DOHH2 (cell line): ENCODE measurements around the gene PSMB1.
A peak's percentile ranks its signal among the peaks of the same experiment; 100 is the strongest.

Source experiments
- H3F3A ChIP-seq: fragments of 200-600 bp; sonication (generic), shearing (Covaris generic); 2 replicates; pipeline ENCODE4 v1.6.0; 2016; ENCODE audit warnings: antibody characterized with exemption, mild to moderate bottlenecking; ENCODE audit not compliant: control insufficient read depth, insufficient read depth
- H3K27ac ChIP-seq: fragments of 200-600 bp; sonication (generic); 2 replicates; pipeline ENCODE4 v1.5.1; 2014; ENCODE audit warnings: low read depth, mild to moderate bottlenecking, low read length, moderate library complexity
- H3K27me3 ChIP-seq: fragments of 200-600 bp; sonication (generic); 2 replicates; pipeline ENCODE4 v1.6.1; 2014; ENCODE audit warnings: mild to moderate bottlenecking, low read length, mixed read lengths; ENCODE audit not compliant: control insufficient read depth
- H3K36me3 ChIP-seq: fragments of 200-600 bp; sonication (generic); 2 replicates; pipeline ENCODE4 v1.6.1; 2014; ENCODE audit warnings: mild to moderate bottlenecking, low read length, moderate library complexity, mixed read lengths; ENCODE audit not compliant: control insufficient read depth
- H3K4me1 ChIP-seq: fragments of 200-600 bp; sonication (generic); 2 replicates; pipeline ENCODE4 v1.6.1; 2014; ENCODE audit warnings: mild to moderate bottlenecking, low read length, mixed read lengths; ENCODE audit not compliant: control insufficient read depth
- H3K4me2 ChIP-seq: fragments of 200-600 bp; sonication (generic); 2 replicates; pipeline ENCODE4 v1.6.0; 2014; ENCODE audit warnings: mild to moderate bottlenecking, low read length, moderate library complexity
- H3K4me3 ChIP-seq: fragments of 200-600 bp; sonication (generic); 2 replicates; pipeline ENCODE4 v1.5.1; 2014; ENCODE audit warnings: mild to moderate bottlenecking, low read length, mixed read lengths
- H3K79me2 ChIP-seq: fragments of 200-600 bp; sonication (generic); 2 replicates; pipeline ENCODE4 v1.6.1; 2014; ENCODE audit warnings: mild to moderate bottlenecking, low read length, mixed read lengths; ENCODE audit not compliant: control insufficient read depth
- H3K9me2 ChIP-seq: fragments of 200-600 bp; sonication (generic); replicated peaks from 2 replicates; pipeline ENCODE4 v1.6.1; 2014; ENCODE audit warnings: mild to moderate bottlenecking, low read length, mixed read lengths; ENCODE audit not compliant: control insufficient read depth
- H3K9me3 ChIP-seq: fragments of 200-600 bp; sonication (generic); 2 replicates; pipeline ENCODE4 v1.6.1; 2014; ENCODE audit warnings: antibody characterized with exemption, low read length, mixed read lengths; ENCODE audit not compliant: control insufficient read depth, insufficient read depth
- H4K20me1 ChIP-seq: fragments of 200-600 bp; sonication (generic); 2 replicates; pipeline ENCODE4 v1.6.0; 2014; ENCODE audit warnings: low read depth, mild to moderate bottlenecking, antibody characterized with exemption, low read length, moderate library complexity; ENCODE audit not compliant: control insufficient read depth, insufficient read depth
- EZH2phosphoT487 ChIP-seq: fragments of 200-600 bp; sonication (generic); IDR thresholded peaks from 2 replicates; pipeline ENCODE4 v1.6.1; 2017; ENCODE audit warnings: borderline replicate concordance, mild to moderate bottlenecking, antibody characterized with exemption, low read length, moderate library complexity, mixed read lengths
- TF ChIP-seq, protein P1 (sequence below): fragments of 200-600 bp; sonication (generic); IDR thresholded peaks from one replicate; pipeline ENCODE4 v1.5.1; 2014; ENCODE audit warnings: antibody characterized with exemption, mild to moderate bottlenecking, low read depth, low read length; ENCODE audit not compliant: poor library complexity, severe bottlenecking

The PSMB1 gene

DNA sequence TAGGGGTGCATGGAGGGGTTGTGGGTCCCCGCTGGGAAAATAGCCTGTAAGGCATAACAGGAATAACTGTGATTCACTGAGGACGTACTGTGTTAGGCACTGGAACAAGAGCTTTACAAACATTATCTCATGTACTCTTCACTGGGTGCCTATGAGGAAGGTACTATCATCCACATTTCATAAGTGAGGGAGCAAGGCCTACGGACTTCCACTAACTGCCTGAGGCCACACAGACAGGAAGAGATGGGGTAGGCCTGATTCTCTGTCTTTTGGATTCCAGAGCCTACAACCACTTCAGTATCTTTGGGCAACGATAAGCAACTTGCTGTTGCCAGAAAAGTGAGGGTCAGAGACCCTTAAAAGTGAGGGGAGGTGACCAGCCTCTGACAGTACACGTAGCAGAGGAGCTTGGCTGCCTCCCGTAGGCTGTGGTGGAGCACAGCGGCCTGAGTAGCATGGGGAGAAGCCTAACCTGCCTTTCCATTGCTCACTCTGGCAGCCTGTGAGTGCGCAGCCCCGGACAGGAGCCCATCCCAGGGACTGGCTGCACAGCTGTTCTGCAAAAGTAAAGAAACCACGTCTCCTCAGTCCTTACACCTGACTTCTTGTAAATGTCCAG is 30.4 kb downstream of the PSMB1 start:
- no peak overlapping the region for H3K27ac ChIP-seq
- TF ChIP-seq, protein P1, sequence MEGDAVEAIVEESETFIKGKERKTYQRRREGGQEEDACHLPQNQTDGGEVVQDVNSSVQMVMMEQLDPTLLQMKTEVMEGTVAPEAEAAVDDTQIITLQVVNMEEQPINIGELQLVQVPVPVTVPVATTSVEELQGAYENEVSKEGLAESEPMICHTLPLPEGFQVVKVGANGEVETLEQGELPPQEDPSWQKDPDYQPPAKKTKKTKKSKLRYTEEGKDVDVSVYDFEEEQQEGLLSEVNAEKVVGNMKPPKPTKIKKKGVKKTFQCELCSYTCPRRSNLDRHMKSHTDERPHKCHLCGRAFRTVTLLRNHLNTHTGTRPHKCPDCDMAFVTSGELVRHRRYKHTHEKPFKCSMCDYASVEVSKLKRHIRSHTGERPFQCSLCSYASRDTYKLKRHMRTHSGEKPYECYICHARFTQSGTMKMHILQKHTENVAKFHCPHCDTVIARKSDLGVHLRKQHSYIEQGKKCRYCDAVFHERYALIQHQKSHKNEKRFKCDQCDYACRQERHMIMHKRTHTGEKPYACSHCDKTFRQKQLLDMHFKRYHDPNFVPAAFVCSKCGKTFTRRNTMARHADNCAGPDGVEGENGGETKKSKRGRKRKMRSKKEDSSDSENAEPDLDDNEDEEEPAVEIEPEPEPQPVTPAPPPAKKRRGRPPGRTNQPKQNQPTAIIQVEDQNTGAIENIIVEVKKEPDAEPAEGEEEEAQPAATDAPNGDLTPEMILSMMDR = peak; percentile 20
- TF ChIP-seq EZH2phosphoT487 = no peak

DNA sequence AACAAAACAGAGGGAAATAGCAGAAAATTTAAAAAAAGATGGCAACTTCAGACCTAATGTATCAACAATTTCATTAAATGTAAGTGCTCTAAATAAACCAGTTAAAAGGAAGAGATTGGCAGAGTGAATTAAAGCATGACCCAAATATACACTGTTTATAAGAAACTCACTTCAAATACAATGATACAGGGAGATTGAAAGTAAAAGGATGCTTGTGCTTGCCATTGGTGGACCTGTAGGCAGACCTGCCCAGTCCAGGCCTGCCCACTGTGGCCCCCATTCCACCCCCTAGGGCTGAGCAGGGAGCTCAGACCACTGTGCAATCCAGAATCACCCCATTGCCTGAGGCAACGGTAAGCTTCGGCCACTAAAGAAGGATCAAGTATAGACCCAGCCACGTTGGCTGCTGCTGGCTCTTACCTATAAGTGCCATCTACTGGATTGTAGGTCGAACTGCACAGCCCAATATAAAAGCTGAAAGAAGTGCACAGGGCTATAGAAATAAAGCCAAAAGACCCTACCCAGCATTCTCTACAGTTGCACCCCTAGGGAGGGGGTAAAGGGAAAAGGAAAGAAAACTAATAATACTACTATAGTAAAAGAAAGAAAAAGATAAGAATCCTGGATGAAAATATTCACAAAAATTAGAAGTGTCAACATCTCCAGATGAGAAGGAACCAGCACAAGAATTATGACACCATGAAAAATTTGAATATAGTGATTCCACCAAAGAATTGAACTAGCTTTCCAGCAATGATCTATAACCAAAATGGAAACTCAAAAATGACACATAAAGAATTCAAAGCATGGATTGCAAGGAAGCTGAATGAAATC is 36.1 kb downstream of the PSMB1 start:
- Histone ChIP-seq H3K4me1 (no peaks in the 10 kb centered on the region), H3K4me3 (no peak overlapping the region), H4K20me1 (no peaks in the 10 kb centered on the region), H3K79me2 (no peaks in the 10 kb centered on the region), H3K4me2 (no peak overlapping the region), H3K9me3 (no peaks in the 10 kb centered on the region), H3K27me3 (peaks cover 13% of the 10 kb centered on the region), H3F3A (no peaks in the 10 kb centered on the region), H3K27ac (no peak overlapping the region), H3K9me2 (no peaks in the 10 kb centered on the region), H3K36me3 (no peaks in the 10 kb centered on the region)
- no peak for TF ChIP-seq EZH2phosphoT487
- TF ChIP-seq, protein P1 = peak; percentile 78

More for the DNA sequence above, 30.4 kb downstream of the PSMB1 start:
- Histone ChIP-seq H3K9me3 (no peaks in the 10 kb centered on the region), H3K36me3 (no peaks in the 10 kb centered on the region), H3K27me3 (peaks cover 13% of the 10 kb centered on the region), H3K4me2 (no peak overlapping the region), H3K4me3 (no peak overlapping the region), H4K20me1 (no peaks in the 10 kb centered on the region), H3F3A (no peaks in the 10 kb centered on the region), H3K79me2 (no peaks in the 10 kb centered on the region), H3K4me1 (no peaks in the 10 kb centered on the region), H3K9me2 (no peaks in the 10 kb centered on the region)

- H3F3A ChIP-seq = no peaks in the 10 kb centered on the region
- H3K79me2 ChIP-seq = no peaks in the 10 kb centered on the region
Measured at GRCh38 chr6:170514908-170515307, 38.2 kb downstream of the PSMB1 start.

More at GRCh38 chr6:170514908-170515307, 38.2 kb downstream of the PSMB1 start:
- no peaks in the 10 kb centered on the region for H3K36me3 ChIP-seq
- H3K9me2 ChIP-seq = no peaks in the 10 kb centered on the region
- H3K9me3 ChIP-seq = no peaks in the 10 kb centered on the region
- 0 out of 2 replicates have a peak, but pooled peaks cover 6% of the 10 kb centered on the region for H3K27me3 ChIP-seq
- H3K4me1 ChIP-seq = no peaks in the 10 kb centered on the region
- TF ChIP-seq EZH2phosphoT487 = no peak
- TF ChIP-seq, protein P1 = no peak
- no peak overlapping the region for H3K27ac ChIP-seq
- no peaks in the 10 kb centered on the region for H4K20me1 ChIP-seq
- H3K4me2 ChIP-seq = no peak overlapping the region
- no peak overlapping the region for H3K4me3 ChIP-seq
